Measurements from ENCODE around the gene CCT5. TPM values are rescaled to one million over a fixed set of nuclear protein-coding genes. Genes with fewer than 3 reads are reported as not detected.

The CCT5 gene
- polyA plus RNA-seq, 1 of the 3 experiments (the other 2 are of a cell fraction): 378 TPM

DNA sequence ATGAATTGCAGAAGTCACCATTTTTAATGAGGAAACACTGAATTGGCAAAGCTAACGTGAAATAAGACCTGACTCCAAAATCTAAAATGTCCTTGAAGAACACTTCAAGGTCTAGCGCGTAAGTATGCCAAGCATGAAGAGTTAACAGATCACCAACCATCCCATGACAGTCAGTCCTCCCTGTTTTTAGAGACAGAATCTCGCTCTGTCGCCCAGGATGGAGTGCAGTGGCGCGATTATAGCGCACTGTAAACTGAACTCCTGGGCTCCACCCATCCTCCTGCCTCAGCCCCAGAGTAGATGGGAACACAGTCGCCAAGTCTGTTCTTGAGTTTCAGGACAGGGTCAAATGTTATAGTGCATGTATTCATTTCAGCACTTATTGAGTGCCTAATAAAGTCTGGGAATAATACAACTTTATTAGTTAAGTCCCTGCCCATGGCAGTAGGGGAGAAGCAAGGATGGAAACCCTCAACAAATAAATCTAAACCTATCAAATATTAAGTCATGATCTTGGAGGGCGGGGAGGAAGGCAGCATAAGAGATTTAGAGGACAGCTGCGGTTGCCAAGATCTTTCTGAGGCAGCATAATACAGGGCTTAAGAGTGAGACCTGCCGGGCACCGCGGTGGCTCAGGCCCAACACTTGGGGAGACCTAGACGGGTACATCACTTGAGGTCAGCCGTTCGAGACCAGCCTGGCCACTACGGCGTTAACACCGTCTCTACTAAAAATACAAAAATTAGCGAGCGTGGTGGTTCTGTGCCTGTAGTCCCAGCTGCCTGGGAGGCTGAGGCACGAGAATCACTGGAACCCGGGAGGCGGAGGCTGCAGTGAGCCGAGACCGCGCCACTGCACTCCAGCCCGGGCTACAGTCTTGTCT, 1.5 kb upstream of the CCT5 start:
- Histone ChIP-seq H3K79me2 (ENCODE audit: insufficient read depth) (peaks cover 61% of the 10 kb centered on the region), H3K4me2 (peak overlapping the region; percentile 90), H3K4me3 (ENCODE audit: low read depth in 2 of 2, low read length in 1 of 2) (peak overlapping the region; percentile 93 to 98), H3K27ac (ENCODE audit: low read depth in 2 of 2, low read length in 1 of 2) (peak overlapping the region; percentile 94 to 98), H4K20me1 (ENCODE audit: insufficient read depth) (peaks cover 25% of the 10 kb centered on the region), H3K9me3 (no peaks in the 10 kb centered on the region), H3K27me3 (ENCODE audit: insufficient read depth) (no peaks in the 10 kb centered on the region), H3F3A (replicated peaks; ENCODE audit: insufficient read depth) (peaks cover 4% of the 10 kb centered on the region), H3K9ac (peak overlapping the region; percentile 98), H2AFZ (ENCODE audit: low read depth) (peak overlapping the region; percentile 81), H3K9me2 (no peaks in the 10 kb centered on the region), H3K4me1 (ENCODE audit: control insufficient read depth in 1 of 2, insufficient read depth in 2 of 2, low read depth in 1 of 2, low read length in 1 of 2) (peaks cover 7 to 17% of the 10 kb centered on the region in 2 experiments; a peak in 3 of 4 replicates), H3K36me3 (replicated peaks in 1 of 2; ENCODE audit: control insufficient read depth in 1 of 2, insufficient read depth in 2 of 2, low read length in 1 of 2) (peaks cover 14 to 19% of the 10 kb centered on the region in 2 experiments)
- CTCF ChIA-PET: interaction anchor here (2.1 kb wide), 1 partner anchor 15 kb away, joined by 5 read pairs; no protein-coding TSS in a partner anchor
- DNase-seq: no peak
- WGBS (ENCODE audit: low lambda C conversion rate): 69% methylated on average over 29 of the region's 29 CpGs
- POLR2A ChIA-PET: interaction anchor here (0.6 to 2.7 kb wide), 4 partner anchors 14 to 425 kb away, joined by 4 to 11 read pairs (median 5); partner anchors contain the start of gene MARCHF6
- TF ChIP-seq RFX5 (IDR thresholded peaks at IDR 0.05; ENCODE audit: low read length) (no peak), TCF12 (IDR thresholded peaks at IDR 0.05) (no peak), FOXJ3 (CRISPR knock-in tag; IDR thresholded peaks at IDR 0.05) (no peak), GATA2 (CRISPR knock-in tag; IDR thresholded peaks at IDR 0.05) (no peak), ELF1 (IDR thresholded peaks at IDR 0.05) (no peak), EZH2phosphoT487 (IDR thresholded peaks at IDR 0.05; ENCODE audit: borderline replicate concordance, low read depth) (no peak), POLR2AphosphoS5 (IDR thresholded peaks at IDR 0.05; ENCODE audit: low read depth, low read length) (no peak), FOSL2 (IDR thresholded peaks at IDR 0.05; ENCODE audit: borderline replicate concordance, low read depth) (no peak), FOXM1 (IDR thresholded peaks at IDR 0.05; ENCODE audit: low read depth) (no peak)
- TF ChIP-seq, protein P1, sequence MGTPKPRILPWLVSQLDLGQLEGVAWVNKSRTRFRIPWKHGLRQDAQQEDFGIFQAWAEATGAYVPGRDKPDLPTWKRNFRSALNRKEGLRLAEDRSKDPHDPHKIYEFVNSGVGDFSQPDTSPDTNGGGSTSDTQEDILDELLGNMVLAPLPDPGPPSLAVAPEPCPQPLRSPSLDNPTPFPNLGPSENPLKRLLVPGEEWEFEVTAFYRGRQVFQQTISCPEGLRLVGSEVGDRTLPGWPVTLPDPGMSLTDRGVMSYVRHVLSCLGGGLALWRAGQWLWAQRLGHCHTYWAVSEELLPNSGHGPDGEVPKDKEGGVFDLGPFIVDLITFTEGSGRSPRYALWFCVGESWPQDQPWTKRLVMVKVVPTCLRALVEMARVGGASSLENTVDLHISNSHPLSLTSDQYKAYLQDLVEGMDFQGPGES (IDR thresholded peaks at IDR 0.05; ENCODE audit: low read depth, low read length): no peak
- TF ChIP-seq, protein P2, sequence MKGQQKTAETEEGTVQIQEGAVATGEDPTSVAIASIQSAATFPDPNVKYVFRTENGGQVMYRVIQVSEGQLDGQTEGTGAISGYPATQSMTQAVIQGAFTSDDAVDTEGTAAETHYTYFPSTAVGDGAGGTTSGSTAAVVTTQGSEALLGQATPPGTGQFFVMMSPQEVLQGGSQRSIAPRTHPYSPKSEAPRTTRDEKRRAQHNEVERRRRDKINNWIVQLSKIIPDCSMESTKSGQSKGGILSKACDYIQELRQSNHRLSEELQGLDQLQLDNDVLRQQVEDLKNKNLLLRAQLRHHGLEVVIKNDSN (IDR thresholded peaks at IDR 0.05; ENCODE audit: borderline replicate concordance, low read depth): no peak
- TF ChIP-seq, protein P3, sequence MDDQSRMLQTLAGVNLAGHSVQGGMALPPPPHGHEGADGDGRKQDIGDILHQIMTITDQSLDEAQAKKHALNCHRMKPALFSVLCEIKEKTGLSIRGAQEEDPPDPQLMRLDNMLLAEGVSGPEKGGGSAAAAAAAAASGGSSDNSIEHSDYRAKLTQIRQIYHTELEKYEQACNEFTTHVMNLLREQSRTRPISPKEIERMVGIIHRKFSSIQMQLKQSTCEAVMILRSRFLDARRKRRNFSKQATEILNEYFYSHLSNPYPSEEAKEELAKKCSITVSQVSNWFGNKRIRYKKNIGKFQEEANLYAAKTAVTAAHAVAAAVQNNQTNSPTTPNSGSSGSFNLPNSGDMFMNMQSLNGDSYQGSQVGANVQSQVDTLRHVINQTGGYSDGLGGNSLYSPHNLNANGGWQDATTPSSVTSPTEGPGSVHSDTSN (IDR thresholded peaks at IDR 0.05): no peak
- TF ChIP-seq, protein P4, sequence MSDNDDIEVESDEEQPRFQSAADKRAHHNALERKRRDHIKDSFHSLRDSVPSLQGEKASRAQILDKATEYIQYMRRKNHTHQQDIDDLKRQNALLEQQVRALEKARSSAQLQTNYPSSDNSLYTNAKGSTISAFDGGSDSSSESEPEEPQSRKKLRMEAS (IDR thresholded peaks at IDR 0.05; ENCODE audit: low read depth): no peak
